HepG2 (cell line): Measurements from ENCODE around the gene PNLIPRP2. TPM values are rescaled to one million over a fixed set of nuclear protein-coding genes. Genes with fewer than 3 reads are reported as not detected.

Experiments used
- ELF4 ChIP-seq: sonication (generic); formaldehyde crosslinking; IDR thresholded peaks from 2 replicates; pipeline ENCODE4 v1.5.0; 2020; ENCODE audit warnings: missing genetic modification reagents, mild to moderate bottlenecking, moderate library complexity, borderline replicate concordance
- FIP1L1 ChIP-seq: fragments of 200-400 bp; formaldehyde crosslinking; IDR thresholded peaks from 2 replicates; pipeline ENCODE4 v1.6.1; 2018; ENCODE audit warnings: low read depth, mild to moderate bottlenecking, low read length, moderate library complexity, borderline replicate concordance; ENCODE audit not compliant: insufficient read depth
- GTF3A ChIP-seq: sonication (generic); formaldehyde crosslinking; conservative IDR thresholded peaks from 2 replicates; pipeline ENCODE4 v1.4.0; 2020; ENCODE audit warnings: mild to moderate bottlenecking, missing genetic modification reagents
- MEIS1 ChIP-seq: sonication (generic); formaldehyde crosslinking; IDR thresholded peaks from 2 replicates; pipeline ENCODE4 v1.9.0; 2021; ENCODE audit warnings: mild to moderate bottlenecking, missing genetic modification reagents, moderate library complexity, borderline replicate concordance
- RNF219 ChIP-seq: sonication (generic); formaldehyde crosslinking; IDR thresholded peaks from 2 replicates; pipeline ENCODE4 v1.5.0; 2020; ENCODE audit warnings: mild to moderate bottlenecking, missing genetic modification reagents
- SMARCE1 ChIP-seq: fragments of 450-650 bp; IDR thresholded peaks from 2 replicates; pipeline ENCODE4 v1.6.1; 2017; ENCODE audit warnings: borderline replicate concordance
- ZFP91 ChIP-seq: sonication (generic); formaldehyde crosslinking; IDR thresholded peaks from 2 replicates; pipeline ENCODE4 v1.9.0; 2022; ENCODE audit warnings: missing genetic modification reagents, mild to moderate bottlenecking, borderline replicate concordance
- ZFX ChIP-seq: sonication (generic); formaldehyde crosslinking; IDR thresholded peaks from 2 replicates; pipeline ENCODE4 v1.4.0; 2020; ENCODE audit warnings: mild to moderate bottlenecking, low read depth, missing genetic modification reagents, moderate library complexity
- ZNF281 ChIP-seq: sonication (generic); formaldehyde crosslinking; IDR thresholded peaks from 2 replicates; pipeline ENCODE4 v1.4.0; 2020; ENCODE audit warnings: missing genetic modification reagents, borderline replicate concordance
- ZNF33B ChIP-seq: sonication (generic); formaldehyde crosslinking; IDR thresholded peaks from 2 replicates; pipeline ENCODE4 v1.5.1; 2020; ENCODE audit warnings: mild to moderate bottlenecking, missing genetic modification reagents
- ZNF788 ChIP-seq: sonication (generic); formaldehyde crosslinking; IDR thresholded peaks from 2 replicates; pipeline ENCODE4 v1.5.0; 2020; ENCODE audit warnings: mild to moderate bottlenecking, missing genetic modification reagents, borderline replicate concordance
- polyA plus RNA-seq, 8 experiments: library from polyadenylated mRNA; depleted of rRNA in 3 of 8; stranded (reverse) in 7 of 8; unstranded in 1 of 8; fragments of >200 nt; fragmentation: Illumina TruSeq in 4 of 8; extraction: Trizol in 4 of 8; gene quantifications; 2 replicates each; pipeline versions ENCODE4 v1.2.1 to v1.2.3, GENCODE V29; 2011 to 2016; ENCODE audit warnings: low read depth in 4 of 8, missing spikeins in 1 of 8, mixed read lengths in 1 of 8; ENCODE audit not compliant: insufficient read depth in 1 of 8
- total RNA-seq, 5 experiments: library from RNA; depleted of rRNA; stranded (reverse); fragments of >200 nt; fragmentation: Illumina TruSeq; extraction: Trizol; gene quantifications; 2 replicates each; pipeline ENCODE4 v1.2.3, GENCODE V29; 2016; ENCODE audit warnings: low read depth in 1 of 5
- TF ChIP-seq, protein P1 (sequence below): sonication (generic); formaldehyde crosslinking; IDR thresholded peaks from 2 replicates; pipeline ENCODE4 v1.5.0; 2020; ENCODE audit warnings: mild to moderate bottlenecking, missing genetic modification reagents
- TF ChIP-seq, protein P2 (sequence below): sonication (generic); formaldehyde crosslinking; IDR thresholded peaks from 2 replicates; pipeline ENCODE4 v1.4.0; 2020; ENCODE audit warnings: missing genetic modification reagents
- TF ChIP-seq, protein P3 (sequence below): sonication (generic); formaldehyde crosslinking; IDR thresholded peaks from 2 replicates; pipeline ENCODE4 v1.9.0; 2022; ENCODE audit warnings: low read depth, missing genetic modification reagents

Gene PNLIPRP2
- total and polyA plus RNA-seq, 2 of the 13 experiments (the other 11 are each of a cell fraction or from before 2014, with no cell fraction given) = 0.21 to 0.97 TPM

- peak; percentile 50; the same call in 1 of the 2 replicates for TF ChIP-seq ZFP91 (CRISPR knock-in tag)
- TF ChIP-seq ELF4 (CRISPR knock-in tag) = no peak
- TF ChIP-seq, protein P1, sequence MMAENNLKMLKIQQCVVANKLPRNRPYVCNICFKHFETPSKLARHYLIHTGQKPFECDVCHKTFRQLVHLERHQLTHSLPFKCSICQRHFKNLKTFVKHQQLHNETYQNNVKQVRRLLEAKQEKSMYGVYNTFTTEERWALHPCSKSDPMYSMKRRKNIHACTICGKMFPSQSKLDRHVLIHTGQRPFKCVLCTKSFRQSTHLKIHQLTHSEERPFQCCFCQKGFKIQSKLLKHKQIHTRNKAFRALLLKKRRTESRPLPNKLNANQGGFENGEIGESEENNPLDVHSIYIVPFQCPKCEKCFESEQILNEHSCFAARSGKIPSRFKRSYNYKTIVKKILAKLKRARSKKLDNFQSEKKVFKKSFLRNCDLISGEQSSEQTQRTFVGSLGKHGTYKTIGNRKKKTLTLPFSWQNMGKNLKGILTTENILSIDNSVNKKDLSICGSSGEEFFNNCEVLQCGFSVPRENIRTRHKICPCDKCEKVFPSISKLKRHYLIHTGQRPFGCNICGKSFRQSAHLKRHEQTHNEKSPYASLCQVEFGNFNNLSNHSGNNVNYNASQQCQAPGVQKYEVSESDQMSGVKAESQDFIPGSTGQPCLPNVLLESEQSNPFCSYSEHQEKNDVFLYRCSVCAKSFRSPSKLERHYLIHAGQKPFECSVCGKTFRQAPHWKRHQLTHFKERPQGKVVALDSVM (CRISPR knock-in tag) = no peak
- TF ChIP-seq, protein P2, sequence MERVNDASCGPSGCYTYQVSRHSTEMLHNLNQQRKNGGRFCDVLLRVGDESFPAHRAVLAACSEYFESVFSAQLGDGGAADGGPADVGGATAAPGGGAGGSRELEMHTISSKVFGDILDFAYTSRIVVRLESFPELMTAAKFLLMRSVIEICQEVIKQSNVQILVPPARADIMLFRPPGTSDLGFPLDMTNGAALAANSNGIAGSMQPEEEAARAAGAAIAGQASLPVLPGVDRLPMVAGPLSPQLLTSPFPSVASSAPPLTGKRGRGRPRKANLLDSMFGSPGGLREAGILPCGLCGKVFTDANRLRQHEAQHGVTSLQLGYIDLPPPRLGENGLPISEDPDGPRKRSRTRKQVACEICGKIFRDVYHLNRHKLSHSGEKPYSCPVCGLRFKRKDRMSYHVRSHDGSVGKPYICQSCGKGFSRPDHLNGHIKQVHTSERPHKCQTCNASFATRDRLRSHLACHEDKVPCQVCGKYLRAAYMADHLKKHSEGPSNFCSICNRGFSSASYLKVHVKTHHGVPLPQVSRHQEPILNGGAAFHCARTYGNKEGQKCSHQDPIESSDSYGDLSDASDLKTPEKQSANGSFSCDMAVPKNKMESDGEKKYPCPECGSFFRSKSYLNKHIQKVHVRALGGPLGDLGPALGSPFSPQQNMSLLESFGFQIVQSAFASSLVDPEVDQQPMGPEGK (CRISPR knock-in tag) = peak; percentile 84
- no peak for TF ChIP-seq ZNF33B (CRISPR knock-in tag)
- TF ChIP-seq MEIS1 = no peak
- TF ChIP-seq ZNF788 (CRISPR knock-in tag) = peak; percentile 57; the same call in 1 of the 2 replicates
- no peak for TF ChIP-seq FIP1L1
- 0 out of 2 replicates have a peak, but pooled peaks have one; percentile 44 for TF ChIP-seq GTF3A (CRISPR knock-in tag)
- peak; percentile 73; the same call in 1 of the 2 replicates for TF ChIP-seq ZNF281 (CRISPR knock-in tag)
- TF ChIP-seq SMARCE1 = no peak
- TF ChIP-seq, protein P3, sequence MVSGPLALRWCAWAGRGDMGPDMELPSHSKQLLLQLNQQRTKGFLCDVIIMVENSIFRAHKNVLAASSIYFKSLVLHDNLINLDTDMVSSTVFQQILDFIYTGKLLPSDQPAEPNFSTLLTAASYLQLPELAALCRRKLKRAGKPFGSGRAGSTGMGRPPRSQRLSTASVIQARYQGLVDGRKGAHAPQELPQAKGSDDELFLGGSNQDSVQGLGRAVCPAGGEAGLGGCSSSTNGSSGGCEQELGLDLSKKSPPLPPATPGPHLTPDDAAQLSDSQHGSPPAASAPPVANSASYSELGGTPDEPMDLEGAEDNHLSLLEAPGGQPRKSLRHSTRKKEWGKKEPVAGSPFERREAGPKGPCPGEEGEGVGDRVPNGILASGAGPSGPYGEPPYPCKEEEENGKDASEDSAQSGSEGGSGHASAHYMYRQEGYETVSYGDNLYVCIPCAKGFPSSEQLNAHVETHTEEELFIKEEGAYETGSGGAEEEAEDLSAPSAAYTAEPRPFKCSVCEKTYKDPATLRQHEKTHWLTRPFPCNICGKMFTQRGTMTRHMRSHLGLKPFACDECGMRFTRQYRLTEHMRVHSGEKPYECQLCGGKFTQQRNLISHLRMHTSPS = peak; percentile 84
- no peak for TF ChIP-seq RNF219
- peak; percentile 57 for TF ChIP-seq ZFX (CRISPR knock-in tag)
Measured at GRCh38 chr10:116694243-116694926, 73.6 kb downstream of the PNLIPRP2 start (continued).
